ENCODE data around the gene RAB5B. TPM values are rescaled to one million over a fixed set of nuclear protein-coding genes. Genes with fewer than 3 reads are reported as not detected.

Gene RAB5B
- total and polyA plus RNA-seq, 2 experiments from 2014 or later = 79.1 to 103 TPM

DNA sequence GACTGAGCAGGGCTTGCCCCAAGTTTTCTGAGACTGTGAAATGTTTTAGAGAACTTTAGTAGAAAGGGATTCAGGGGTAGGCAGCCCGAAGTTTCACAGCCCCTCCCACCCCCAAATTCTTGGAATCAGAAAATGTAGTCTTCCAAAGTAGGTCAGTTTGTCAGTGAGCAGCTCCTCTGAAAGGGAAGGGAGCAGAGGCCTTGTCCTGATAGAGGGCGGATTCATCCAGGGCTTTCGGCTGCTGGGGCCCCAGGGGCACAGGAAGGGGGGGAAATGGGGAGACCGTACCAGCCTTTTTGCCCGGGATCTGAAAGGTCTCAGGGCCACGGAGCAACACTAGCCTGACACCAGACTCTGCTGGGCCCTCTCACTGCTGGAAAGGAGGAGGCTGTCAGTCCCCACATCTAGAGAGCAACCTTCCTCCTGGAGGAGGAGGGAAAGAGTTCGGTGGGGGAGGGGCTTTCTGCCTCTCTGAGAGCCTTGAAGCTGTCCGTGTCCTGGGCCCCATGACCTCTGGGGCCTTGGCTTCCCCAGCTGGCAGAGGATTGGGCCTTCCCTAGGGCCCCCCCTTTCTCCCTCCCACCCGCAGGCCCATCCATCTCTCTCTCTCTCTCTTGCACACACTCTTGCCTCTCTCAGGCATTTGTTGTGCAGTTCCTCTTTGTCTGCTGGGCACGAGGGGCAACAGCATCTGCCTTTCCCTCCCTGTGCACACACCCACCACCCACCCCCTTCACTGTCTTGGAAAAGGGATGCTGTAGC is 46.7 kb downstream of the RAB5B start, which contains the start of gene IKZF4:
IKZF4 (plus strand) TSS at position 621 of the 762 bp plus-strand sequence. CDS start 451 bp downstream, outside the sequence.
- TF ChIP-seq EZH2phosphoT487 (IDR thresholded peaks at IDR 0.05; ENCODE audit: low read depth, severe bottlenecking, unreplicated experiment) = no peak
- TF ChIP-seq, protein P1, sequence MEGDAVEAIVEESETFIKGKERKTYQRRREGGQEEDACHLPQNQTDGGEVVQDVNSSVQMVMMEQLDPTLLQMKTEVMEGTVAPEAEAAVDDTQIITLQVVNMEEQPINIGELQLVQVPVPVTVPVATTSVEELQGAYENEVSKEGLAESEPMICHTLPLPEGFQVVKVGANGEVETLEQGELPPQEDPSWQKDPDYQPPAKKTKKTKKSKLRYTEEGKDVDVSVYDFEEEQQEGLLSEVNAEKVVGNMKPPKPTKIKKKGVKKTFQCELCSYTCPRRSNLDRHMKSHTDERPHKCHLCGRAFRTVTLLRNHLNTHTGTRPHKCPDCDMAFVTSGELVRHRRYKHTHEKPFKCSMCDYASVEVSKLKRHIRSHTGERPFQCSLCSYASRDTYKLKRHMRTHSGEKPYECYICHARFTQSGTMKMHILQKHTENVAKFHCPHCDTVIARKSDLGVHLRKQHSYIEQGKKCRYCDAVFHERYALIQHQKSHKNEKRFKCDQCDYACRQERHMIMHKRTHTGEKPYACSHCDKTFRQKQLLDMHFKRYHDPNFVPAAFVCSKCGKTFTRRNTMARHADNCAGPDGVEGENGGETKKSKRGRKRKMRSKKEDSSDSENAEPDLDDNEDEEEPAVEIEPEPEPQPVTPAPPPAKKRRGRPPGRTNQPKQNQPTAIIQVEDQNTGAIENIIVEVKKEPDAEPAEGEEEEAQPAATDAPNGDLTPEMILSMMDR (IDR thresholded peaks at IDR 0.05; ENCODE audit: poor library complexity) = no peak
- TF ChIP-seq EZH2 (IDR thresholded peaks at IDR 0.05; ENCODE audit: borderline replicate concordance) = no peak
- H2AFZ ChIP-seq = peak within 1 kb of the TSS; percentile 63

DNA sequence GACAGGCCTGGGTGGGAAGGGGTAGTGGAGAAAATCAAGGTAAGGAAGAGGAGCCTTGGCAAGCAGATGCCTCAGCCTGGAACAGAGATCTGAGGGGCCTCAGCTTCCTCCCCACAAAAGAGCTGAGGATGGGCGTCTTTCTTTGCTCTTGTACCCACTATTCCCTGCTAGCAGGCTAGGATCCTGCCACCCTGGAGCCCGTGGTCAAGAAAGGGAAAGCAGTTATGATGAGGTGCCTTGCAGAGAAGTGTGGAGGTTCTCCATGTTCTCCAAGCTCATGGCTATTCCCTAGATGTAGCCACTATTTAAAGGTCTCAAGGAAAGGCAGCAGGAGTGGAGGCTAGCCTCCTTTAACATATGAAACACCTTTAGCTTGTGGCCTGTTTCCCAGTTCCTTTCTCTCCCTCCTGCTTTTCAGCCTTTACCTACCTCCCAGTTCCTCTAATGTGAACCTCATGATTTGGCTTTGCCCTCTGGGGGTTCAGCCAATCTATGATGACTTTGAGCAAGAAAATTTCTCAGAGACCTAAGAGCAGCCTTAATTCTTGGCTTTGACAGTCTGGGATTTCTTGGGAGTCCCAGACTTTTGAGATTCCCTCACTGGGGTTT is 48.1 kb downstream of the RAB5B start:
- 37% methylated on average over 2 of the region's 2 CpGs for WGBS (ENCODE audit: low lambda C conversion rate, missing lambda C conversion rate)
- DNase-seq (ENCODE audit: low spot score) = no peak
- H3K27me3 ChIP-seq = no peaks in the 10 kb centered on the region
- H2AFZ ChIP-seq = peak overlapping the region; percentile 63
- H3K36me3 ChIP-seq (replicated peaks; ENCODE audit: insufficient read depth, low read depth) = no peaks in the 10 kb centered on the region
- peak overlapping the region; percentile 88 for H3K4me2 ChIP-seq
- no peaks in the 10 kb centered on the region for H3K9me2 ChIP-seq (replicated peaks; ENCODE audit: insufficient read depth)
- H3K9me3 ChIP-seq (ENCODE audit: low read depth) = no peaks in the 10 kb centered on the region
- H3K4me1 ChIP-seq (ENCODE audit: insufficient read depth) = peaks cover 20% of the 10 kb centered on the region
- H3K27ac ChIP-seq = peak overlapping the region; percentile 95
- H4K20me1 ChIP-seq (ENCODE audit: insufficient read depth, poor library complexity, severe bottlenecking) = no peaks in the 10 kb centered on the region
- TF ChIP-seq, protein P1 (IDR thresholded peaks at IDR 0.05; ENCODE audit: poor library complexity) = no peak
- TF ChIP-seq EZH2 (IDR thresholded peaks at IDR 0.05; ENCODE audit: borderline replicate concordance) (no peak), EZH2phosphoT487 (IDR thresholded peaks at IDR 0.05; ENCODE audit: low read depth, severe bottlenecking, unreplicated experiment) (no peak)
- H3K4me3 ChIP-seq = peak overlapping the region; percentile 21
- H3K79me2 ChIP-seq = peaks cover 24% of the 10 kb centered on the region

More for the DNA sequence above, 46.7 kb downstream of the RAB5B start, which contains the start of gene IKZF4:
- Histone ChIP-seq H3K4me2 (peak within 1 kb of the TSS; percentile 88), H4K20me1 (ENCODE audit: insufficient read depth, poor library complexity, severe bottlenecking) (no peaks in the 10 kb centered on the region), H3K9me3 (ENCODE audit: low read depth) (no peaks in the 10 kb centered on the region), H3K4me1 (ENCODE audit: insufficient read depth) (peaks cover 20% of the 10 kb centered on the region), H3K9me2 (replicated peaks; ENCODE audit: insufficient read depth) (no peaks in the 10 kb centered on the region), H3K36me3 (replicated peaks; ENCODE audit: insufficient read depth, low read depth) (no peaks in the 10 kb centered on the region), H3K27me3 (no peaks in the 10 kb centered on the region), H3K79me2 (peaks cover 24% of the 10 kb centered on the region), H3K4me3 (peak within 1 kb of the TSS; percentile 21), H3K27ac (peak within 1 kb of the TSS; percentile 95)
- 9% methylated on average over 8 of the region's 10 CpGs for WGBS (ENCODE audit: low lambda C conversion rate, missing lambda C conversion rate)
- DNase-seq (ENCODE audit: low spot score) = peak; percentile 79

DNA sequence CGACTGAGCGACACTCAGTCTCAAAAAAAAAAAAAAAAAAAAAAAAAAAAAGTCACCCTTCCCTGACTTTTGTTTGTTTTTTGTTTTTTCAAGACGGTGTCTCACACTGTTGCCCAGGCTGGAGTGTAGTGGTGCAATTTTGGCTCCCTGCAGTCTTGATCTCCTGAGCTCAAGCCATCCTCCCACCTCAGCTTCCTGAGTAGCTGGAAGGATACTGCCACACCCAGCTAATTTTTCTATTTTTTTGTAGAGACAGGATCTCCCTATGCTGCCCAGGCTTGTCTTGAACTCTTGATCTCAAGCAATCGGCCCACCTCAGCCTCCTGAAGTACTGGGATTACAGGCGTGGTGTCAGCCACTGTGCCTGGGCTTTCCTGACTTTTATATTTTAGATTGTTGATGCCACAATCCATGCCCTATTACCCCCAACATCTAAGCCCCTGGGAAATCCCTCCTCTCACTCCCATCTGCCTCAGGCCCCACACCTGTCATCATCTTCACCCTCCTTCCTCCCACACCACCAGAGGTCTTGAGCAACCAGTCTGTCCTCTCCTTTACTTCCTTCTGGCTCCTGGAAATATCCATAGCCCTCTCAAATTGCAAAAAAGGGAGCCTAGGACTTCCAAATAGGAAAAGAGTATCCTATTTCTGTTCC is 54.8 kb downstream of the RAB5B start:
- H2AFZ ChIP-seq = no peak overlapping the region
- no peaks in the 10 kb centered on the region for H3K36me3 ChIP-seq (replicated peaks; ENCODE audit: insufficient read depth, low read depth)
- peaks cover 14% of the 10 kb centered on the region for H3K79me2 ChIP-seq
- no peaks in the 10 kb centered on the region for H3K27me3 ChIP-seq
- peak overlapping the region; percentile 69 for H3K27ac ChIP-seq
- H3K4me1 ChIP-seq (ENCODE audit: insufficient read depth) = peaks cover 4% of the 10 kb centered on the region
- 72% methylated on average over 5 of the region's 5 CpGs for WGBS (ENCODE audit: low lambda C conversion rate, missing lambda C conversion rate)
- H3K4me2 ChIP-seq = no peak overlapping the region
- no peaks in the 10 kb centered on the region for H3K9me2 ChIP-seq (replicated peaks; ENCODE audit: insufficient read depth)
- H3K9me3 ChIP-seq (ENCODE audit: low read depth) = no peaks in the 10 kb centered on the region
- H3K4me3 ChIP-seq = no peak overlapping the region
- H4K20me1 ChIP-seq (ENCODE audit: insufficient read depth, poor library complexity, severe bottlenecking) = no peaks in the 10 kb centered on the region
- no peak for DNase-seq (ENCODE audit: low spot score)
- TF ChIP-seq EZH2 (IDR thresholded peaks at IDR 0.05; ENCODE audit: borderline replicate concordance) (no peak), EZH2phosphoT487 (IDR thresholded peaks at IDR 0.05; ENCODE audit: low read depth, severe bottlenecking, unreplicated experiment) (no peak)
- TF ChIP-seq, protein P1 (IDR thresholded peaks at IDR 0.05; ENCODE audit: poor library complexity) = no peak
